B cell (primary cell): ENCODE results near the gene BRMS1. TPM values are rescaled to one million over a fixed set of nuclear protein-coding genes. Genes with fewer than 3 reads are reported as not detected.

Experiments
- ATAC-seq: fragments of 200-7000 bp; cut with Tn5 transposase; one replicate; pipeline ENCODE4 v1.10.0; 2021; ENCODE audit warnings: low read depth, mild to moderate bottlenecking, moderate number of reproducible peaks, moderate library complexity
- CTCF ChIA-PET: fragments of 350-600 bp; sonication (Branson Sonifier 250); formaldehyde crosslinking; loops from one replicate; lab custom pipeline; 2021; ENCODE audit warnings: antibody characterized with exemption, inconsistent platforms; lab: Charles Lee
- POLR2A ChIA-PET: fragments of 350-600 bp; sonication (Branson Sonifier 250); formaldehyde crosslinking; loops from one replicate; lab custom pipeline; 2021; ENCODE audit warnings: antibody characterized with exemption; lab: Charles Lee
- DNase-seq: peaks from one replicate; pipeline ENCODE4 v3.0.0; 2013
- H2AFZ ChIP-seq: 2 replicates; pipeline ENCODE4 v1.6.1; 2012; ENCODE audit warnings: mild to moderate bottlenecking, low read depth, low read length; ENCODE audit not compliant: insufficient read depth, poor library complexity, severe bottlenecking
- H3K27ac ChIP-seq, 2 donors: 1 replicate in 1 of 2; 2 replicates in 1 of 2; pipeline ENCODE4 v1.5.1; 2012 to 2013; ENCODE audit warnings: low read length in 2 of 2, mild to moderate bottlenecking in 2 of 2, moderate library complexity in 1 of 2
- H3K27me3 ChIP-seq, 4 experiments: fragments of 200-600 bp in 1 of 4; sonication (generic) in 1 of 4; replicated peaks in 1 of 4; 1 replicate in 2 of 4; 2 replicates in 2 of 4; pipeline versions ENCODE4 v1.6.1 to v1.7.0; 2013 to 2016; ENCODE audit warnings: low read length in 3 of 4, mild to moderate bottlenecking in 2 of 4, mixed read lengths in 1 of 4, moderate library complexity in 1 of 4; ENCODE audit not compliant: insufficient read depth in 4 of 4, control insufficient read depth in 3 of 4; ENCODE audit errors: control extremely low read depth in 1 of 4
- H3K36me3 ChIP-seq, 2 experiments: replicated peaks in 1 of 2; 1 replicate in 1 of 2; 2 replicates in 1 of 2; pipeline versions ENCODE4 v1.6.1 to v1.7.1; 2013; ENCODE audit warnings: low read length in 1 of 2; ENCODE audit not compliant: insufficient read depth in 2 of 2, control insufficient read depth in 1 of 2; ENCODE audit errors: control extremely low read depth in 1 of 2, extremely low read depth in 1 of 2
- H3K4me1 ChIP-seq, 2 donors: fragments of 200-600 bp in 1 of 2; sonication (generic) in 1 of 2; 1 replicate in 1 of 2; 2 replicates in 1 of 2; pipeline versions ENCODE4 v1.5.1 to v1.6.1; 2013 to 2017; ENCODE audit warnings: low read length in 2 of 2; ENCODE audit not compliant: control insufficient read depth in 2 of 2, insufficient read depth in 2 of 2
- H3K4me2 ChIP-seq: replicated peaks from 2 replicates; pipeline ENCODE3; 2012; ENCODE audit warnings: mild to moderate bottlenecking, low read depth, low read length; ENCODE audit not compliant: poor library complexity, severe bottlenecking
- H3K4me3 ChIP-seq, 5 experiments: fragments of 200-600 bp in 1 of 5; sonication (generic) in 1 of 5; 1 replicate in 3 of 5; 2 replicates in 2 of 5; pipeline versions ENCODE4 v1.5.1 to v1.7.0; 2011 to 2016; ENCODE audit warnings: low read length in 4 of 5, mild to moderate bottlenecking in 4 of 5, low read depth in 2 of 5, control low read depth in 1 of 5, moderate library complexity in 1 of 5; ENCODE audit not compliant: insufficient read depth in 1 of 5; ENCODE audit errors: control extremely low read depth in 1 of 5, extremely low read depth in 1 of 5
- H3K79me2 ChIP-seq: fragments of 200-600 bp; sonication (generic); one replicate; pipeline ENCODE4 v1.6.0; 2016; ENCODE audit warnings: low read length; ENCODE audit not compliant: control insufficient read depth, insufficient read depth
- H3K9ac ChIP-seq: fragments of 200-600 bp; sonication (generic); 2 replicates; pipeline ENCODE4 v1.6.1; 2017; ENCODE audit warnings: mild to moderate bottlenecking, low read length, moderate library complexity
- H3K9me3 ChIP-seq, 3 donors: one replicate each; pipeline versions ENCODE4 v1.6.1 to v1.7.1; 2013; ENCODE audit warnings: low read length in 2 of 3; ENCODE audit not compliant: control insufficient read depth in 2 of 3, insufficient read depth in 1 of 3; ENCODE audit errors: control extremely low read depth in 1 of 3
- H4K20me1 ChIP-seq: 2 replicates; pipeline ENCODE4 v1.6.0; 2012; ENCODE audit warnings: mild to moderate bottlenecking, low read length; ENCODE audit not compliant: insufficient read depth, control insufficient read depth, poor library complexity, severe bottlenecking
- H3K27ac Mint-ChIP-seq: one replicate; pipeline ENCODE4 v1.8.0; 2021; ENCODE audit warnings: mixed read lengths
- H3K27me3 Mint-ChIP-seq: one replicate; pipeline ENCODE4 v1.8.0; 2021; ENCODE audit warnings: mixed read lengths
- H3K4me1 Mint-ChIP-seq: one replicate; pipeline ENCODE4 v1.8.0; 2021; ENCODE audit warnings: mixed read lengths
- H3K4me3 Mint-ChIP-seq: one replicate; pipeline ENCODE4 v1.8.0; 2021; ENCODE audit warnings: mixed read lengths
- H3K9me3 Mint-ChIP-seq: one replicate; pipeline ENCODE4 v1.8.0; 2022; ENCODE audit warnings: mixed read lengths; ENCODE audit not compliant: insufficient read depth
- EZH2 ChIP-seq: IDR thresholded peaks from 2 replicates; pipeline ENCODE4 v1.6.1; 2012; ENCODE audit warnings: borderline replicate concordance, low read depth, mild to moderate bottlenecking, moderate library complexity, low read length; ENCODE audit not compliant: insufficient read depth, poor library complexity, severe bottlenecking
- WGBS: methylation state at CpG from one replicate; pipeline ENCODE4 v1.1.5; 2013; ENCODE audit warnings: missing lambda C conversion rate; ENCODE audit not compliant: insufficient coverage; 5-methylcytosine and 5-hydroxymethylcytosine counted together
- intact Hi-C: fragments of 100-400 bp; cut with micrococcal nuclease; formaldehyde crosslinking; loops from one replicate; pipeline ENCODE4 v1.10.0; 2022
- polyA plus RNA-seq: library from polyadenylated mRNA; depleted of rRNA; stranded (reverse); fragments of >200 nt; gene quantifications from 2 replicates; pipeline ENCODE4 v1.2.3, GENCODE V29; 2012
- total RNA-seq, 2 donors: library from RNA; stranded (reverse); fragments of 120-200 nt in 1 of 2; gene quantifications; 1 replicate in 1 of 2; 2 replicates in 1 of 2; pipeline versions ENCODE4 v1.2.3 to v1.2.4, GENCODE V29; 2013 to 2022
- TF ChIP-seq, protein P1 (sequence below): fragments of 200-600 bp; IDR thresholded peaks from one replicate; pipeline ENCODE4 v1.8.0; 2022; ENCODE audit warnings: antibody characterized with exemption, mild to moderate bottlenecking

The BRMS1 gene
- total and polyA plus RNA-seq, 2 donors (not counting 1 experiment from before 2014, with no cell fraction given) = 51.2 to 58.3 TPM

GRCh38 chr11:66313321-66314185, 31.4 kb downstream of the BRMS1 start:
- Histone ChIP-seq H2AFZ (peak overlapping the region; percentile 88), H3K27ac (peak overlapping the region; percentile 57 to 80), H3K4me2 (peak overlapping the region; percentile 89), H3K4me1 (peaks cover 26 to 36% of the 10 kb centered on the region in 2 donors), H3K9ac (peak overlapping the region; percentile 62), H3K27me3 (no peaks in the 10 kb centered on the region), H3K36me3 (no peaks in the 10 kb centered on the region), H3K4me3 (peak overlapping the region in 4 of 5 experiments; percentile 30 to 63 (median 53)), H3K79me2 (no peaks in the 10 kb centered on the region), H3K9me3 (no peaks in the 10 kb centered on the region), H4K20me1 (no peaks in the 10 kb centered on the region)
- TF ChIP-seq EZH2 = no peak
- TF ChIP-seq, protein P1, sequence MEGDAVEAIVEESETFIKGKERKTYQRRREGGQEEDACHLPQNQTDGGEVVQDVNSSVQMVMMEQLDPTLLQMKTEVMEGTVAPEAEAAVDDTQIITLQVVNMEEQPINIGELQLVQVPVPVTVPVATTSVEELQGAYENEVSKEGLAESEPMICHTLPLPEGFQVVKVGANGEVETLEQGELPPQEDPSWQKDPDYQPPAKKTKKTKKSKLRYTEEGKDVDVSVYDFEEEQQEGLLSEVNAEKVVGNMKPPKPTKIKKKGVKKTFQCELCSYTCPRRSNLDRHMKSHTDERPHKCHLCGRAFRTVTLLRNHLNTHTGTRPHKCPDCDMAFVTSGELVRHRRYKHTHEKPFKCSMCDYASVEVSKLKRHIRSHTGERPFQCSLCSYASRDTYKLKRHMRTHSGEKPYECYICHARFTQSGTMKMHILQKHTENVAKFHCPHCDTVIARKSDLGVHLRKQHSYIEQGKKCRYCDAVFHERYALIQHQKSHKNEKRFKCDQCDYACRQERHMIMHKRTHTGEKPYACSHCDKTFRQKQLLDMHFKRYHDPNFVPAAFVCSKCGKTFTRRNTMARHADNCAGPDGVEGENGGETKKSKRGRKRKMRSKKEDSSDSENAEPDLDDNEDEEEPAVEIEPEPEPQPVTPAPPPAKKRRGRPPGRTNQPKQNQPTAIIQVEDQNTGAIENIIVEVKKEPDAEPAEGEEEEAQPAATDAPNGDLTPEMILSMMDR = no peak
- H3K27me3 Mint-ChIP-seq = no peaks in the 10 kb centered on the region
- ChIA-PET POLR2A (interaction anchor here (0.5 to 2.0 kb wide), 11 partner anchors 17 to 925 kb away, joined by 3 to 12 read pairs (median 5); partner anchors contain the start of genes BRMS1, DPP3, MRPL11 and NPAS4), CTCF (interaction anchor here (1.1 to 6.3 kb wide), 13 partner anchors 11 to 534 kb away, joined by 4 to 101 read pairs (median 20); partner anchors contain the start of genes B4GAT1, BRMS1, DPP3 and RIN1)
- intact Hi-C loops = loop anchor here (2.0 kb wide), 1 partner anchor 365 kb away; no protein-coding TSS in a partner anchor
- 74% methylated on average over 35 of the region's 38 CpGs for WGBS
- no peaks in the 10 kb centered on the region for H3K9me3 Mint-ChIP-seq
- H3K4me1 Mint-ChIP-seq = peaks cover 43% of the 10 kb centered on the region
- ATAC-seq (no peak), DNase-seq (no peak)
- peak overlapping the region; percentile 99 for H3K27ac Mint-ChIP-seq
- H3K4me3 Mint-ChIP-seq = peak overlapping the region; percentile 99
